ENCODE data around the gene ZNF217. TPM values are rescaled to one million over a fixed set of nuclear protein-coding genes. Genes with fewer than 3 reads are reported as not detected.
"Not testable (repeated sequence)": the region's sequence is repeated elsewhere in the genome, so short reads cannot be mapped to it uniquely, and the experiment has no call there.

Gene ZNF217
- total RNA-seq, 2 experiments from 2014 or later = 51.3 to 51.8 TPM

- intact Hi-C loops (cut with micrococcal nuclease) = no loop called here
- ChIA-PET CTCF (interaction anchor here (1.1 to 2.8 kb wide), 8 partner anchors 9 to 316 kb away, joined by 3 to 12 read pairs (median 6); no protein-coding TSS in a partner anchor), POLR2A (interaction anchor here (0.9 to 4.0 kb wide), 11 partner anchors 11 to 312 kb away, joined by 3 to 29 read pairs (median 4); partner anchors contain the start of gene ZNF217)
- Mint-ChIP-seq H3K27me3 (no peaks in the 10 kb centered on the region), H3K27ac (peak overlapping the region; percentile 95), H3K4me1 (ENCODE audit: low read depth) (peaks cover 46% of the 10 kb centered on the region), H3K36me3 (ENCODE audit: low read depth) (no peaks in the 10 kb centered on the region), H3K4me3 (peak overlapping the region; percentile 62), H3K9me3 (no peaks in the 10 kb centered on the region)
- ATAC-seq = peak; percentile 65
- no peak for TF ChIP-seq CTCF (IDR thresholded peaks at IDR 0.05)
- DNase-seq = peak; percentile 63
Observed at GRCh38 chr20:53623454-53624211, 30.0 kb upstream of the ZNF217 start.

- Mint-ChIP-seq H3K27me3 (no peaks in the 10 kb centered on the region), H3K9me3 (no peaks in the 10 kb centered on the region), H3K4me1 (ENCODE audit: low read depth) (peaks cover 45% of the 10 kb centered on the region), H3K27ac (peak overlapping the region; percentile 95), H3K36me3 (ENCODE audit: low read depth) (no peaks in the 10 kb centered on the region), H3K4me3 (peak overlapping the region; percentile 62)
- CTCF ChIA-PET = interaction anchor here (0.6 to 2.8 kb wide), 10 partner anchors 9 to 317 kb away, joined by 3 to 12 read pairs (median 5); no protein-coding TSS in a partner anchor
- no peak for DNase-seq
- no peak for TF ChIP-seq CTCF (IDR thresholded peaks at IDR 0.05)
- POLR2A ChIA-PET = interaction anchor here (0.9 to 4.0 kb wide), 12 partner anchors 10 to 312 kb away, joined by 3 to 29 read pairs (median 8); partner anchors contain the start of gene ZNF217
- intact Hi-C loops (cut with micrococcal nuclease) = no loop called here
- ATAC-seq = peak; percentile 31
Observed at GRCh38 chr20:53623134-53623453, 29.5 kb upstream of the ZNF217 start.

- intact Hi-C loops (cut with micrococcal nuclease) = no loop called here
- DNase-seq = peak; percentile 20
- CTCF ChIA-PET = interaction anchor here (0.6 to 2.8 kb wide), 12 partner anchors 9 to 317 kb away, joined by 3 to 12 read pairs (median 4); no protein-coding TSS in a partner anchor
- H3K27me3 Mint-ChIP-seq = no peaks in the 10 kb centered on the region
- peaks cover 43% of the 10 kb centered on the region for H3K4me1 Mint-ChIP-seq (ENCODE audit: low read depth)
- POLR2A ChIA-PET = interaction anchor here (0.9 to 4.0 kb wide), 13 partner anchors 10 to 313 kb away, joined by 3 to 29 read pairs (median 7); partner anchors contain the start of gene ZNF217
- H3K9me3 Mint-ChIP-seq = no peaks in the 10 kb centered on the region
- no peaks in the 10 kb centered on the region for H3K36me3 Mint-ChIP-seq (ENCODE audit: low read depth)
- peak overlapping the region; percentile 95 for H3K27ac Mint-ChIP-seq
- no peak for TF ChIP-seq CTCF (IDR thresholded peaks at IDR 0.05)
- ATAC-seq = peak; percentile 34
- H3K4me3 Mint-ChIP-seq = peak overlapping the region; percentile 62
Observed at GRCh38 chr20:53622247-53623133, 28.9 kb upstream of the ZNF217 start.

- Mint-ChIP-seq H3K27me3 (no peaks in the 10 kb centered on the region), H3K4me3 (peak overlapping the region; percentile 41), H3K9me3 (no peaks in the 10 kb centered on the region), H3K36me3 (ENCODE audit: low read depth) (no peaks in the 10 kb centered on the region), H3K27ac (peak overlapping the region; percentile 95), H3K4me1 (ENCODE audit: low read depth) (peaks cover 43% of the 10 kb centered on the region)
- ATAC-seq = peak; percentile 52
- intact Hi-C loops (cut with micrococcal nuclease) = no loop called here
- TF ChIP-seq CTCF (IDR thresholded peaks at IDR 0.05) = no peak
- ChIA-PET POLR2A (interaction anchor here (0.7 to 4.0 kb wide), 9 partner anchors 9 to 86 kb away, joined by 3 to 29 read pairs (median 8); no protein-coding TSS in a partner anchor), CTCF (interaction anchor here (0.8 to 2.8 kb wide), 8 partner anchors 9 to 318 kb away, joined by 3 to 12 read pairs (median 8); no protein-coding TSS in a partner anchor)
- peak; percentile 43 for DNase-seq
Observed at GRCh38 chr20:53621482-53622246, 28.0 kb upstream of the ZNF217 start.

- CTCF ChIA-PET = not testable (repeated sequence)
Observed at GRCh38 chr20:53618490-53619000, 24.9 kb upstream of the ZNF217 start.

More at GRCh38 chr20:53618490-53619000, 24.9 kb upstream of the ZNF217 start:
- H3K27ac Mint-ChIP-seq; POLR2A ChIA-PET; intact Hi-C loops (cut with micrococcal nuclease); H3K36me3 Mint-ChIP-seq (ENCODE audit: low read depth); H3K9me3 Mint-ChIP-seq; ATAC-seq; H3K27me3 Mint-ChIP-seq; H3K4me3 Mint-ChIP-seq; DNase-seq: not testable (repeated sequence)
- peaks cover 35% of the 10 kb centered on the region for H3K4me1 Mint-ChIP-seq (ENCODE audit: low read depth)

Measured in activated CD8-positive, alpha-beta T cell treated with anti-CD3 and anti-CD28 coated beads for 36 hours (primary cell).